Large intestine (tissue), 3 donors: Measurements from ENCODE around the gene FAM114A1. TPM values are rescaled to one million over a fixed set of nuclear protein-coding genes. Genes with fewer than 3 reads are reported as not detected.

Source experiments
- DNase-seq, 2 donors: peaks; one replicate each; pipeline versions ENCODE4 v3.0.0 to v3.0.0-alpha.2; 2013
- H3K27ac ChIP-seq: one replicate; pipeline ENCODE4 v1.5.1; 2013; ENCODE audit warnings: low read length
- H3K27me3 ChIP-seq: 2 replicates; pipeline ENCODE4 v1.6.1; 2013; ENCODE audit warnings: low read length; ENCODE audit not compliant: control insufficient read depth, insufficient read depth
- H3K36me3 ChIP-seq: 2 replicates; pipeline ENCODE4 v1.6.1; 2013; ENCODE audit warnings: low read length; ENCODE audit not compliant: control insufficient read depth, insufficient read depth
- H3K4me1 ChIP-seq: one replicate; pipeline ENCODE4 v1.6.1; 2013; ENCODE audit warnings: low read length; ENCODE audit not compliant: control insufficient read depth, insufficient read depth
- H3K4me3 ChIP-seq: one replicate; pipeline ENCODE4 v1.5.1; 2013; ENCODE audit warnings: low read length
- H3K9me3 ChIP-seq: one replicate; pipeline ENCODE4 v1.6.1; 2013; ENCODE audit warnings: mild to moderate bottlenecking, low read depth, low read length, moderate library complexity; ENCODE audit not compliant: control insufficient read depth
- WGBS: methylation state at CpG from one replicate; pipeline ENCODE4 v1.1.5; 2013; ENCODE audit warnings: low lambda C conversion rate; ENCODE audit not compliant: insufficient coverage; 5-methylcytosine and 5-hydroxymethylcytosine counted together
- polyA plus RNA-seq: library from polyadenylated mRNA; unstranded; fragments of 120-200 nt; gene quantifications from one replicate; pipeline ENCODE4 v1.2.1, GENCODE V29; 2013

FAM114A1 gene
- polyA plus RNA-seq, 1 donor: 36.9 TPM

DNA sequence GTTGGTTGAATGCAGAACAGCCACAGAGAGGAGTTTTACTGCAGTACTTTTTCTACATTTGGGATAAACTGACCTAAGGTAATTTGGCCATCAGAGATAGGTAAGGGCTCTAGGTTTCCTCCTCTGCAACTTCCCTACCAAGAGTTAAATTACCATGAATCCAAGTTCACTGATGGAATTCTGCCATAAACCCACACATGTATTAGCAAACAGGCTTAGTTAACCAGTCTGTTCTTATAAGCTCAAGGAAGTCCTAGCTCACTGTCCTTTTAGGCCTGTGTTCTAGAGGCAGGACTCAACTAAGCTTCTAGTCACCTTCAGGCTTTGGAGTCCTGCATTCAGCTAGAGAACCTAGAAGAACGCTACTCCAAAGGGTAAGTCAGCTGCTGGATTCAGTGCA is 4.0 kb downstream of the FAM114A1 start:
- WGBS: no CpG with 5 or more reads among the region's 1 CpG

DNA sequence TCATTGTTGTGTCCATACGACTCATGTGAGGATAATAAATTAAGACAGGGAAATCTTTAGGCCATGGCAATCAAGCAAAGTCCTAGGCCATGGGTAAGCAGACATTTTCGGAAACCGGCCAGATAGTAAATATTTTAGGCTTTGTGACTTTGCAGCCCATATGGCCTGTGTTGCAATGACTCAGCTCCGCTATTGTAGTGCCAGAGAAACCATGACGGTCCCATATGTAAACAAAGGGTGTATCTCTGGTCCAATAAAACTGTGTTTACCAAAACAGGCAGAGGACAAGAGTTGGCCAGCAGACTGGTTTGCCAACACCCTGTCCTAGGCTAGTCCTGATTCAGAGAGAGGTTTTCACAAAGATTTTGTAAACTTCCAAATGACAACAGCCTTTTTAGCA is 5.0 kb downstream of the FAM114A1 start:
- Histone ChIP-seq H3K9me3 (no peaks in the 10 kb centered on the region), H3K27me3 (no peaks in the 10 kb centered on the region), H3K4me3 (no peak overlapping the region), H3K36me3 (peaks cover 24% of the 10 kb centered on the region), H3K4me1 (peaks cover 3% of the 10 kb centered on the region), H3K27ac (no peak overlapping the region)
- no CpG with 5 or more reads among the region's 5 CpGs for WGBS
- peak in 1 of 2 donors; percentile 25 for DNase-seq

More for the DNA sequence above, 4.0 kb downstream of the FAM114A1 start:
- no peak overlapping the region for H3K4me3 ChIP-seq
- H3K9me3 ChIP-seq: no peaks in the 10 kb centered on the region
- H3K4me1 ChIP-seq: peaks cover 3% of the 10 kb centered on the region
- peaks cover 16% of the 10 kb centered on the region for H3K36me3 ChIP-seq
- no peak overlapping the region for H3K27ac ChIP-seq
- no peaks in the 10 kb centered on the region for H3K27me3 ChIP-seq
- DNase-seq: no peak

DNA sequence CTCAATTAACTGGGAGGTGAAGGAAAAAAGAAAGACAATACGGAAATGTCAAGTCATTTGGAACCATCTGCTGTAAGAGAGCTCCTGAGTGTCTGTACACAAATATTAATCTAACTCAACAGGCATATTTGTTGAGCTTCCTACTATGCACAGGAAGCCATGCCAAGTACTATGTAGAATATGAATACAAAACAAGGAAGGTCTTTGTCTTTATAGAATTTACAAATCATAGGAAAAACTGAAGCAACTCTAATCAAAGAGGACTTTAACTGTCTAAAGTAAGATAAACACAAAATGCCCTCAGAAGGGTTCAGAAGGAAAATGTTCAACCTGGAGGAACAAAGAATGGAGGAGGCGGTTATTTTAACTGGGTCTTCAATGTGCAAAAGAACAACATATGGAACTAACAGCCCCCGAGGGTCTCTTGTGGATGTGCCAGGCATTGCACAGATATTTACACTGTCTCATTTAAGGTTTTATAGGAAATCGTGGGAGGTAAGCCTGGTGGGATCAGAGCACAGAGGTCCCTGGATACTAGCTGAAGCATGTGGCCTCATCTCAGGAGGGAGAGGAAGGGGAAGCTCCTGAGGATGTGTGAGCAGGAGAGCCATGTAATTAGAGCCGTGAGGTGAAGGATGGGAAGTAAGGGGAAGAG is 5.8 kb downstream of the FAM114A1 start:
- peaks cover 3% of the 10 kb centered on the region for H3K4me1 ChIP-seq

DNA sequence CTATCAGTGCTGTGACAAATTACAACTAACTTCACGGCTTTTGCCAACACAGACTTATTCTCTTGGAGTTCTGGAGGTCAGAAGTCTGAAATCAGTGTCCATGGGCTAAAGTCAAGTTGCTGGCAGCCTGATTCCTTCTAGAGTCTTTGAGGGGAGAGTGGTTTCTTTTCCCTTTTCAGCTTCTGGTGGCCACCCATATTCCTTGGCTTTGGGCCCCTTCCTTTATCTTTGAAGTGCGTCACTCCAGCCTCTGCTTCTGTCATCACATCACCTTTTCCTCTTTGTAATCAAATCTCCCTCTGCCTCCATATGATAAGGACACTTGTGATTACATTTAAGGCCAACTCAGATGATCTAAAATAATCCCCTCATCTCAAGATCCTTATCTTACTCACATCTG is 9.0 kb downstream of the FAM114A1 start:
- no peaks in the 10 kb centered on the region for H3K4me1 ChIP-seq
- no peak overlapping the region for H3K27ac ChIP-seq
- no CpG with 5 or more reads among the region's 2 CpGs for WGBS
- H3K4me3 ChIP-seq: no peak overlapping the region
- H3K36me3 ChIP-seq: peaks cover 40% of the 10 kb centered on the region
- no peaks in the 10 kb centered on the region for H3K9me3 ChIP-seq
- DNase-seq: no peak
- no peaks in the 10 kb centered on the region for H3K27me3 ChIP-seq

More for the DNA sequence above, 5.8 kb downstream of the FAM114A1 start:
- no CpG with 5 or more reads among the region's 5 CpGs for WGBS
- Histone ChIP-seq H3K4me3 (no peak overlapping the region), H3K27me3 (no peaks in the 10 kb centered on the region), H3K9me3 (no peaks in the 10 kb centered on the region), H3K36me3 (peaks cover 28% of the 10 kb centered on the region), H3K27ac (no peak overlapping the region)
- no peak for DNase-seq

DNA sequence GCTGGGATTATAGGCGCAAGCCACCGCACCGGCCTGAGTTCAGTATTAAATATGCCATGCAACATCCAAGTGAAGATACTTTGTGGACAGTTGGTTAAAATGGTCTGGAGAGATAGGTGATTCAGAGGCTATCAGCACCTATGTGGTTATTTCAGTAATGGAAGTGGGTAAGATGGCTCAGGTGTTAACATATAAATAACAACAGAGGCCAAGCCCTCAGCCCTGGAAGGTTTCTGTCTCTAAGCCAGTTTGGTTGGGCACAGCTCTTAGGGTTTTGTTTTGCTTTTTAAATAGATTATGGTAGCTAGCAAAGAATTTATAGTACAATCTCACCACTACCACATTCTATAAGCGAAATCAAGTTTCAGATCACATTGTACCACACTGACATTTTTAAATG is 16.6 kb downstream of the FAM114A1 start:
- WGBS: 100% methylated on average over 1 of the region's 4 CpGs

DNA sequence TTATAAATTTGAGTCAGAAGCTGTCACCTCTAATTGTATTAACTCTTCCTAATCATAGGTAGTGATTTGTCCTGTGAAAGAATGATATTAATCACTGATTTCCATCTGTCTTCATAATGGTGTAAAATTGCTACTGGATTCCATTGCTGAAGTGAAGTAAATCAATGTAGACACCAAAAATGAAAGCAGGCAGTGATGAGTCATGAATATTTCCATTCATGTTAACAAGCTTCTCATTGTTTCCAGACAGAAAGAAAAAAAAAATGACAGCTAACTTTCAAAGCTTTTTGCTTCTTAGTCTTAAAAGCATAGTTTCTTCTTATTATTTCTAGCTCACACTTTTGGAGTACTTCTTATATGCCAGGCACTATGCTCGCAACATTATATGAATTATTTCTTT is 21.5 kb downstream of the FAM114A1 start:
- H3K36me3 ChIP-seq: peaks cover 16% of the 10 kb centered on the region
- WGBS: 100% methylated on average over 1 of the region's 1 CpG

More for the DNA sequence above, 16.6 kb downstream of the FAM114A1 start:
- no peak overlapping the region for H3K4me3 ChIP-seq
- H3K4me1 ChIP-seq: no peaks in the 10 kb centered on the region
- no peaks in the 10 kb centered on the region for H3K9me3 ChIP-seq
- H3K27ac ChIP-seq: no peak overlapping the region
- no peak for DNase-seq
- peaks cover 34% of the 10 kb centered on the region for H3K36me3 ChIP-seq
- H3K27me3 ChIP-seq: no peaks in the 10 kb centered on the region

DNA sequence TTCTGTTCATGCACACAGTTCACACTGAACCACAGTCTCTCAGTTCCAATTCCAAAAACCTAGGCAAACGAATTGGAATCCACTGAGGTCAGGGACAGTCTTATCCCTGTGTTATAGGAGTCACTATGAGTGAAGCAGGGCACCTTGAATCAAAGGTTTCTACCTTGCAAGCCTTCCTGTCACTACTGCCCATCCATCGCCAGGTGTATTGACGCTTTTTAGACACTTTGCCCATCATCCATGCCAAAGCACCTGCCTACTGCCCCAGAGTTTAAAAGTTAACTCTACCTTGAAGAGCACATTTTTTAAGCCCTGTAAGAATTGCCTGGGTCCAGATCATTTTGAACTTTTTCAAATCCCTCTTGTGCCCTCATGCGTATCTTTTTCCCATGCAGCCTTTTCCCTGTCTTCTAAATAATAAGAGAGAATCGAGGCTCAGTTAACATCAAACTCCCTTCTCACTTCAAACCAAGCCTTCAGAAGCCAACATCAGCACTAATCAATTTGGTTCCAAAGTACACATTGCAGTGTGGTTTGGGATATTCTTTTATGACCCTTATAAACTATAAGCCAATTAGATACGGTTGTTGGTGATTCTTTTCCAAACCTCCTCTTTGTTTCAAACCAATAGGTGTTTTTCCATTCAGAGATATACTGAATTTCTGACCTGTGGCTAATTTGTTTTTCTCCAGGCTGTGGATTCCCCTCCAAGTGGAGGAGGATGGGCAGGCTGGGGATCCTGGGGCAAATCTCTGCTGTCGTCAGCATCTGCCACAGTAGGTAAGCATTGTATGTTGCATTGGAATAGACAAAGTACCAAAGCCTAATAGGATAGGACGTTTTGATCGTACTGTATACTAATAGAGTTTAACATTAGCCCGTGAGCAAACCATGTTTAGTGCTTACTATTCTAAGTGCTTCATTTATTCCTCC is 23.7 kb downstream of the FAM114A1 start:
- peak in 1 of 2 donors; percentile 74 for DNase-seq
- H3K27ac ChIP-seq: peak overlapping the region; percentile 9

More for the DNA sequence above, 21.5 kb downstream of the FAM114A1 start:
- Histone ChIP-seq H3K4me3 (no peak overlapping the region), H3K4me1 (peaks cover 32% of the 10 kb centered on the region), H3K27ac (no peak overlapping the region), H3K9me3 (no peaks in the 10 kb centered on the region), H3K27me3 (no peaks in the 10 kb centered on the region)
- peak in 1 of 2 donors; percentile 54 for DNase-seq

DNA sequence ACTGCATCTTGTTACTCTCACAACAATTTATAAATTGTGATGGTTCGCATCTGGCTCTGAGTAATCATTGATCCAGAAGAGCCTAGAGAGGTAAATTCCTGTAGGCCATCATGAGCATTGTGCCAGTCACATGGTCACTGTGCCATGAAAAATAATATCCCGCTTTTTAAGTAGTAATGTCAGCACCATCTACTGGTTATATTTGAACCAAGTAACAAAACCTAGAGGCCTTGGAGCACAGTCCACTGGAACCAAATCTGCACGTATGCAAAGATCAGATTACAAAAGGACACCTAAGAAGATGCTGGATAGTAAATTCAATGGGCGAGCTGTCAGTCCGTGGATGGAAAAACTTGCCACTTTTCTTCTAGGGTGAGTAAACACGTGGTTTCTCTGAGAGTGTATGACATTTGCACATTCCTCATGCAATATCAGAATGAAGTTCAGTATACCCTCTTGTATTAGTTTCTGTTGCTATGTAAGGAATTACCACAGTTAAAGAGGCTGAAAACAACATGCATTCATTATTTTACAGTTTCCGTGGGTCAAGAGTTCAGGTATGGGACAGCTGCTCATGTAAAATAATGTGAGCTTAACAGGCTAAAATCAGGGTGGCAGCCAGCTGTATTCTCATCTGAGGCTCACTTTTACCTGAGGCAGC is 26.8 kb downstream of the FAM114A1 start:
- peaks cover 32% of the 10 kb centered on the region for H3K4me1 ChIP-seq
- H3K27me3 ChIP-seq: no peaks in the 10 kb centered on the region
- H3K27ac ChIP-seq: no peak overlapping the region
- no CpG with 5 or more reads among the region's 7 CpGs for WGBS
- H3K36me3 ChIP-seq: peaks cover 37% of the 10 kb centered on the region
- H3K9me3 ChIP-seq: no peaks in the 10 kb centered on the region
- no peak overlapping the region for H3K4me3 ChIP-seq
- DNase-seq: no peak

More for the DNA sequence above, 23.7 kb downstream of the FAM114A1 start:
- Histone ChIP-seq H3K36me3 (peaks cover 31% of the 10 kb centered on the region), H3K4me1 (peaks cover 32% of the 10 kb centered on the region), H3K9me3 (no peaks in the 10 kb centered on the region), H3K4me3 (no peak overlapping the region), H3K27me3 (no peaks in the 10 kb centered on the region)
- WGBS: 40% methylated on average over 1 of the region's 10 CpGs

DNA sequence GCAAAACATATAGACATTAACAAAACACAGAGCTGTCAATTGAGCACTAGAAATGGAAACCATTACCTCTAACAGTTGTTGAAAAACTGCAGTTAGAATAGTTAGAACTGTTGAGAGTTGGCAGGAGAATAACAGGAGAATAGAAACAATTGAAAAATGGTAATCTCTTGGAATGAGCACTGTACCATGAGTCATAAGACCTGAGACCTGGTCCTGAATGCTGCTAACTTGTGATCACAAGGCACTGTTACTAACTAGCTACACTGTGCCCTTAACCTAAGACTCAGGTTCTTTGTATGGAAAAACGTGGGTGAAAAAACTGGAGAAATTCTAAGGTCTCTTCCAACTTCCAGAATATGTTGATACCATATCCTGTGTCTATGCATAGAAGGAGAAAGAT is 29.3 kb downstream of the FAM114A1 start:
- WGBS: 86% methylated on average over 1 of the region's 1 CpG
- Histone ChIP-seq H3K36me3 (peaks cover 39% of the 10 kb centered on the region), H3K4me1 (peaks cover 16% of the 10 kb centered on the region), H3K27ac (no peak overlapping the region), H3K4me3 (no peak overlapping the region), H3K27me3 (no peaks in the 10 kb centered on the region), H3K9me3 (no peaks in the 10 kb centered on the region)
- no peak for DNase-seq

DNA sequence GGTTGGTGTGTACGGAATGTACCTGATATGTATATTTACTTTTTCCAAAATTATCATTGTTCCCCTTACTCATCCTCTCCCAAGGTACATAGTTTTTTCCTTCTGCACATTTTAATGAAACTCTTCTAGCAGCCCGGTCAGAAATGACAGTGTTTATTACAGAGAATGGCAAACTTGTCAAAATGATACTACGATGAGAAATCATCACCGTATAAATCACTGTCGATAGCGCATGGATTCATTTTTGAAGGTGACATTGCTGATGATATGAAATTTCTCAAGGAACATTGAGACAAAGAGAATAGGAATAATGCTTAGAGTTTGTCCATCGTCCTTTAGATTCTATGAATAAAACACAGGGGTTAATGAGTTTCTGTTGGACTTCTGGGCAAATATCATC is 30.6 kb downstream of the FAM114A1 start:
- no peaks in the 10 kb centered on the region for H3K27me3 ChIP-seq
- H3K4me3 ChIP-seq: no peak overlapping the region
- WGBS: 100% methylated on average over 6 of the region's 7 CpGs
- no peak for DNase-seq
- no peaks in the 10 kb centered on the region for H3K9me3 ChIP-seq
- no peak overlapping the region for H3K27ac ChIP-seq
- H3K4me1 ChIP-seq: peaks cover 8% of the 10 kb centered on the region
- peaks cover 37% of the 10 kb centered on the region for H3K36me3 ChIP-seq
